Measurements from ENCODE around the gene ELOVL3. TPM values are rescaled to one million over a fixed set of nuclear protein-coding genes. Genes with fewer than 3 reads are reported as not detected.
"Not testable (repeated sequence)": the region's sequence is repeated elsewhere in the genome, so short reads cannot be mapped to it uniquely, and the experiment has no call there.

ELOVL3 gene
- total RNA-seq, 4 donors from 2014 or later: not detected

- TF ChIP-seq POLR2A (IDR thresholded peaks at IDR 0.05): no peak
- TF ChIP-seq EP300 (IDR thresholded peaks at IDR 0.05): no peak
- no peak for TF ChIP-seq CTCF (IDR thresholded peaks at IDR 0.05)
- H3K9me3 ChIP-seq: no peaks in the 10 kb centered on the region
- no peaks in the 10 kb centered on the region for H3K4me1 ChIP-seq
- no peak for DNase-seq (ENCODE audit: low spot score in 2 of 2)
- H3K4me3 ChIP-seq: no peak overlapping the region
- H3K27ac ChIP-seq: no peak overlapping the region
- H3K27me3 ChIP-seq: no peaks in the 10 kb centered on the region
- 80 to 87% methylated on average over 3 of the region's 3 CpGs for WGBS, 2 donors
- H3K36me3 ChIP-seq: no peaks in the 10 kb centered on the region
These were observed 14.3 kb upstream of the ELOVL3 start for GRCh38 chr10:102211615-102212299.

- H3K27ac ChIP-seq, H3K36me3 ChIP-seq: not testable (repeated sequence)
- 66 to 82% methylated on average over 4 of the region's 4 CpGs for WGBS, 2 donors
These were observed 12.5 kb upstream of the ELOVL3 start for GRCh38 chr10:102213599-102213998.

GRCh38 chr10:102219370-102219769 is 6.7 kb upstream of the ELOVL3 start:
- TF ChIP-seq EP300 (IDR thresholded peaks at IDR 0.05): no peak
- TF ChIP-seq POLR2A (IDR thresholded peaks at IDR 0.05): no peak
- TF ChIP-seq CTCF (IDR thresholded peaks at IDR 0.05): no peak
- H3K27ac ChIP-seq: no peak overlapping the region
- 80 to 85% methylated on average over 5 of the region's 5 CpGs for WGBS, 2 donors
- H3K9me3 ChIP-seq: no peaks in the 10 kb centered on the region
- no peaks in the 10 kb centered on the region for H3K4me1 ChIP-seq
- peaks cover 0 to 4% of the 10 kb centered on the region in 2 donors for H3K27me3 ChIP-seq
- H3K36me3 ChIP-seq: no peaks in the 10 kb centered on the region
- no peak for DNase-seq (ENCODE audit: low spot score in 2 of 2)
- H3K4me3 ChIP-seq: no peak overlapping the region

More at GRCh38 chr10:102213599-102213998, 12.5 kb upstream of the ELOVL3 start:
- not testable (repeated sequence) for H3K4me1 ChIP-seq; DNase-seq (ENCODE audit: low spot score in 2 of 2); H3K27me3 ChIP-seq; H3K4me3 ChIP-seq; H3K9me3 ChIP-seq

- H3K27ac ChIP-seq: no peak overlapping the region
- peaks cover 0 to 4% of the 10 kb centered on the region in 2 donors for H3K27me3 ChIP-seq
- H3K36me3 ChIP-seq: no peaks in the 10 kb centered on the region
- peaks cover 0 to 5% (median 2%) of the 10 kb centered on the region in 4 donors for H3K4me1 ChIP-seq
- no peak for TF ChIP-seq POLR2A (IDR thresholded peaks at IDR 0.05)
- TF ChIP-seq CTCF (IDR thresholded peaks at IDR 0.05): no peak
- no peak for TF ChIP-seq EP300 (IDR thresholded peaks at IDR 0.05)
- DNase-seq (ENCODE audit: low spot score in 2 of 2): no peak
- no peaks in the 10 kb centered on the region for H3K9me3 ChIP-seq
- H3K4me3 ChIP-seq: no peak overlapping the region
These were observed 5.5 kb upstream of the ELOVL3 start for GRCh38 chr10:102220612-102221011.

- Histone ChIP-seq H3K4me1 (peaks cover 0 to 21% (median 9%) of the 10 kb centered on the region in 4 donors), H3K4me3 (no peak overlapping the region), H3K27ac (no peak overlapping the region), H3K9me3 (no peaks in the 10 kb centered on the region), H3K27me3 (peaks cover 0 to 14% of the 10 kb centered on the region in 2 donors), H3K36me3 (no peaks in the 10 kb centered on the region)
- 79 to 87% methylated on average over 5 of the region's 5 CpGs for WGBS, 2 donors
- DNase-seq (ENCODE audit: low spot score in 2 of 2): no peak
- no peak for TF ChIP-seq POLR2A (IDR thresholded peaks at IDR 0.05)
- no peak for TF ChIP-seq EP300 (IDR thresholded peaks at IDR 0.05)
- TF ChIP-seq CTCF (IDR thresholded peaks at IDR 0.05): no peak
These were observed 3.3 kb upstream of the ELOVL3 start for GRCh38 chr10:102222797-102223196.
